ENCODE data around the gene EHF.

Gene EHF

DNA sequence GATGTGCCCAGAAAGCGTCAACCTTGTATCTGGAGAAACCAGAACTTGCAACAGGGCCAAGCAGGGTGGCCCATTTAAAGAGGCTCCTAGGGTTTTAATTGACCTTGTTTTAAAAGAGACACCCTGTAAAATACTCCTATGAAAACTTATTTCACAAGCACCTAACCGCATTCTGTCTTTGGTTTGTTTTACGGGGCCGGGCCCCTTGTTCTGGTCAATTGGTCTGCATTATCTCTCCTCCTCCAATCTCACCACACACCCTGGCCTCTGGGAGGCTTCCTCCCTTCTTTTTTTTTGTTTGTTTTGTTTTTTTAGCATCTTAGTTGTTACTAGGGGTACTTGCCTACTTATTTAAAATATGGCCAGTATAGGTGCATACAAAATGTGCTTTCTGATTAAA is 4.7 kb downstream of the EHF start:
- no peak for DNase-seq (ENCODE audit: low spot score)

DNA sequence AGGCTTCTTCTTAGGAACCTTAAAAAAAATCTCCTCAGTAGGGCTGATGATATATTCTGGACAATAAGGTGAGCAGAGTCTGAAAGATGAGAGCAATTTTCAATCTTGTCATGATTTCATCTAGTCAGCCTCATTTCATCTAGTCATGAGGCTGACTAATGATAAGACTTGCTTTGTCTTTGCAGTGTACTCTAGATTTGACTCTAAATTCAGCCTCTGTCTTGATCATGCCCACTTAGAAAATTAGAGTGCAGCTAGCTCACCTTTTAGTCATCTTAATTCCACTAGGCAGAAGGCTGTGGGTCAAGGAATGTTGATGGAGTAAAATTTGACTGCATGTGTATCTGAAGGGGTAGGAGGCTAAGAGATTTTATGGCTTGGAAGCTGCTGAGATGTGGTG is 5.5 kb downstream of the EHF start:
- no peak for DNase-seq (ENCODE audit: low spot score)

DNA sequence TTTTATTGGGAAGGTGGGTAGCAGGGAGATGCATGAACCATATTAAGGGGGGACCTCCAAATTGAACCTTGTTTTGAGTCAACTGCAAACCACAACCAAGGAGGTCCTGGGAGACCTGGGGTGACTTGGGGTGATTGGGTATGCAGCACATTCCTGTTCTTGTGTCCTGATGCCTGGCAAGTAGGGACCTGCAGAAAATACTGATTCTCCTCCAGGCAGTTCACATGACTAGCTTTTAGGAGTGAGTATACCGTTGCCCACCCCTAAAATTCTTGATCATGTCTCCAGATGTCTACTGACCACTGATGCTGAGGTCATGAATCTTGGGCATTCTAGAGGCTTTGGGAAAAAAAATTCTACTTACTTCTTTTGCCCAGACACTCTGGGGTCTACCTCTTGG is 6.3 kb downstream of the EHF start:
- no peak for DNase-seq (ENCODE audit: low spot score)

DNA sequence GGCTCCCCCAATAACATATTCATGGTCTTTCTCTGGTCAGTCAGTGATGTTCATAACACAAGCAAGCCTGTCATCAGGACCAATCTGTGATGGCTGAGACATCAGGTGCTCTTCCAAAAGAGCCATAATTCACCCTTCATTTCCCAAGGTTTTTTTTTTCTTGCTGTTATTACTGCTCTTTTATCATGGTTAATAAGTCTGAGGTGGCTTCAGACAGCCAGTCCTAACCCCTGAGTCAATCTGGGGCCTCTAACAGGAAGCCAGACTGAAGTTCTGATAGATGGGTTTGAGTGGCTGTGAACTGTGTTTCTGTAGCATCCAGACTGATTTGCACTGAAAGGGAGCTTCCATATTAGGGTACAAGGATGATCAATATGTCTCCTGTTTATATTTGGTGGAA is 8.8 kb downstream of the EHF start:
- no peak for DNase-seq (ENCODE audit: low spot score)

DNA sequence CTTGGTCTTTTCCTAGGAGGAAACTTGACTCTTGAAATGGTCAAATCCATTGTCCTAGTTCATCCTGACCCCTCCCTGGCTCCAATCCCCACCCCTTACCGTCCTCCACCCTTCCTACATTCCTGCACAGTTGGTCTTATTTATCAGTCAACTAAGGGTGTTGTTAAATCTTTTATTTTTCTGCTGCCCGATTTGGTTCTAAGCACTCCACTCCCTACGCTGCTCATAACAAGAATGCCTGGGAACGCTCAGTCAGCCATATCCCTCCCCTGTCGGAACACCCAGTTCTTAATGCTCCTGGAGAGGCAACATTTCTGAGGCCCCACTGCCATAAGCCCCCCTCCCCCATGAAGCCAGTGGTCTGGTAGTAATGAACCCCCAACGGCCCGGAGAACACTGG is 9.7 kb downstream of the EHF start:
- DNase-seq (ENCODE audit: low spot score): no peak

DNA sequence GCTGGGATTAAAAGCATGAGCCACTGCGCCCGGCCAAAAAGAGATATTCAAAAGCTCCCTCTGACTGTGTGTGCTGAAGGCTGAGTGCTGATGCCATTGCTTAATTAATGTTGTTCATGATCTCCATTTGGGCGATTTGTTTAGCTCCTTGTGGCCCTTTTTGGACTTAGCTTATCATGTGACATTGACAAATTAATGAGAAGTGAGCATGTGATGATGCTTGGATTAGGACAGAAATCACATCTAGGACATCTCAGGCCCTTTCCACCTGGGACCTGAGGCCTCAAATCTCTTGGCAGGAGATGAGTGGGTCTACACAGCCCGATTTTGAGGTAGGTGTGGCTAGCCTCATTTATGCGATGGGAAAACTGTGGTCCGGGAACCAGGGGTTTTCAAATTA is 10.4 kb downstream of the EHF start:
- DNase-seq (ENCODE audit: low spot score): no peak

DNA sequence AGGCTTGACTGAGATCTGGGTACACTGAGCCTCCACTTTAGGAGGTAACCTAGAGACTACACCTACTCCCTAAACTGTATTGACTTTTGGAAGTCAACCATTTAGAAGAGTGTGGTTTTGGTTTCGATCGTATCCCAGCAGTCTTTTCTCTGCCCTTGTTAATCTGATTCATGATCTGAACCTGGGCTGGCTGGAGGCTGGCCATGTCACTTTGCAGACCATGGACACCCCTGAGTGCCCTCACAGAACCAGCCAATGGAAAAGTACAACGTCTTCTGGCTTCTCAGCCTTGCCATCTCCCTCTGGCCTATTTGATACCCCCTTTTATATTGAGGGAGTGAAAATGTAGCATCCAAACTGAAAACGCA is 10.8 kb downstream of the EHF start:
- DNase-seq (ENCODE audit: low spot score): peak; percentile 41

DNA sequence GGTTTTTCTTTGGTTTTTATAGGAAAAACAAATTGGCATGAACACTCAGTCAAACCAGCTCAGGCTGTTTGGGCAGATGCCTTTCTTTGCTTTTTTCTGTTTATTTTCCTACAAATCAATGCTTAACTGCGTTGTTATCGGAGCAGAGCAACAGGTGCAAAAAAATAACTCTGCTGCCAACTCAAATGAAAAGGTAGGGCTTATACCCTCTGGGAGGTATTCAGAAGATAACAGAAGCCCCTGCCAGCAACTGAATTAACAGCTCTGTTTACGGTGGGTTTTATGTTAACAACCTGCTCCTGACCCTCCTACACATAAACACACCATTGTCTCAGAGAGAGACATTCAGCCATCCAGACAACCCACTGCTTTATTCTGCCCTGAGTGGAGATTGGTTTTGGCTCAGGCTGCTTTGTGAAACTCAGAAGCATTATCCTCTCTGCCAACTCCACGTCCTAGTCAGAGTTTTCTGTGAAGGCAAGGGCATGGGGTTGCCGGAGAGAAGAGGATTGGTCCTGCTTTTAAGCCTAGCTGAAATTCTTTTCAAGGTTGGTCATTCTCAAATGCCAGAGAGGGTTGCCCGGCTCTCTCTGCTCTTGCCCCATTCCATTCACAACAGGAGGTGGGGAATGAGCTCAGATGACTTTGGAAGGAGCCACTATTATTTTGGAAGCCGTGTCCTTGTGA is 11.4 kb downstream of the EHF start:
- peak; percentile 92 for DNase-seq (ENCODE audit: low spot score)

DNA sequence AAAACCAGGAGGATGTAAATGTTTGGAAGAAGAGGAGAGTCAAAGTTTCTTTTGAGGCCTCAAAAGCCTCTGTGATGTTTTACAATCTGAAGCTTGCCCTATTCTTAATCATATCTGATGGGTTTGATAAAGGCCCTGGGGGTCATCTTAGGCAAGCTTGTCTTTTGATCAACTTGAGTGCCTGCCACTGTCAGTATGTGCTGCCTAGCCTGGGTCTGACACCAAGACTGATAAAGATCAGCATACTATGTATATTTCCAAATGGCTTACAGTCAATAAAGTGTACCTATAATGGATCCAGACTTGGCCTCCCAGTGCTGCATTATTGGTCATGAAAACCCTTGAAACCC is 12.7 kb downstream of the EHF start:
- DNase-seq (ENCODE audit: low spot score): no peak

DNA sequence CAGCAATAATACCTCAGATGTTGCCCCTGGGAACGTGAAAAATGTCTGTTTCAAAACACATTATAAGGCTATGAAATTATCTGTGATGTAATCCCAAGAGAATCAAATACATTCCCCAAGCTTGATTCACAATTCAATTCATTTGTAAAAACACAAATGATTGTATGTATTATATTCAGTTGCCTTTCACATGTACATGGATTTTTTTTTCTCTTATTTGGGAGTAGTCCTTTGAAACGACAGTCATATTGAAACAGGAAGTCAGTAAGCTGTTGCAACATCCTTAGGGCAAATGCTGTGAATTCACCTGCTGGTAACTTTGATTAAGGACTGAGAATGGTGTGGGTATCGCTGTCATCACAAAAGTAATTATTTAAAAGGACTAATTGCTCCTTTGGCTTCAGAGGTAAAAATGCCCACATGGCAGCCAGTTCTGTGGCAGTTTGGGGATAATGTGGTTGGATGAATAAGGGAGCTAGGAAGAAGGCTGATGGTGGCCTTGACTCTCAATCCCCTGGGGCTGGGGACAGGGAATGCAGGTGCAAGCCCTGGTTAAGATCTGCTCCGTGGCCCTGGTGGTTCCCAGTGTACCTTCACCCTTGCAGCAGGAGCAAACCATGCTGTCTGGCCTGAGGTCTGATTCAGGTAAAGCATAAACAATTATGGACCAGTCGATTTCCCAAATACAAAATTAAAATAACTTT is 13.2 kb downstream of the EHF start:
- DNase-seq (ENCODE audit: low spot score): no peak

DNA sequence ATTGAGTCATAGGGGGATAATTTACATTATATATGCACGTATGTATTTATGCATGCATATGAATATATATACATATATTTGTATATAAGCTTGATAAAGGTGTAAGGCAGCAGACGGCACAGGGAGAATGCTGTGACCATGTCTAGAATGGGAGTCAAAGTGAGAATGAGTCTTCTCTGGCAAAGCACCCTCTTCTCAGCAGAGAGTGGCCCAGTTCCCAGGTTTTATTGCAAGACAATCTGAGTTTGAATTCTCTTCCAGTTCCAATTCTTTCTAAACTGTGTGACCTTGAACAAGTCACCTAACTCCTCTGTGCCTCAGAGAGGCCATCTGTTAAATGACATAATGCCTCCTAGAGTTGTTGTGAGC is 13.8 kb downstream of the EHF start:
- no peak for DNase-seq (ENCODE audit: low spot score)

DNA sequence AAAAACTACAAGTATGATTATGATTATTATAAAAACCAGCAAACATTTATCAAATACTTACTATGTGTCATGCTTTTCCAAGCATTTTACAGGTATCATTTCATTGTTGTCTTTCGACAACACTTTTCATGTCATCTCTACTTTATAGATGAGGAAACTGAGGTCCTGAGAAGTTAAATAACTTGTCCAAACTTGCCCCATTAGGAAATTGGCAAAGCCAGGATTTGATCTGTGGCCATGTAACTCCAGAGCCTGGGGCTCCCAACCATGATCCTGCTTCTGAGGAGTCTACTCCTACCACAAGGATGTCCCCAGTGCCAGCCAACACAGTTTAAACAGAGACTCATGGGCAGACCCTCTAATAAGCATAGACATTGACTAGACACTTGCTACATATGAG is 15.2 kb downstream of the EHF start:
- DNase-seq (ENCODE audit: low spot score): no peak

DNA sequence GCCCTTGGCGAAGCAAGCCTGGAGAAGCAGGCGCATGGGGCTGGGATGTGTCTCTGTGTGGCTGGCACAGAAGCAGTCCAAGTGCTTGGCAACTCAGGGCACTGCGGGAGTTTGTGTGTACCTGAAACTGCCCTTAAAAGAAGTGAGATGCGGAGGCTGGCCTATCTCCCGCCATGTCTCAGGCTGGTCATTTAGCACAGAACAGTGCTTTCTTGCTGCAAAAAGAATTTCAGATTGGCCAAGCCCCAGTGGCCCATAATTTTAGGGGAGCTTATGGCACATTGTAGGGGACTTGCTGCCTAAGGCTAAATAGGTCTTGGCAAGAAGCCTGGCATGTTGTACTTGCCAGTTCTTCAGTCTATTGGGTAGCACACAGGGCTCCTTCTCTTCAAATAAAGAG is 16.4 kb downstream of the EHF start:
- DNase-seq (ENCODE audit: low spot score): peak; percentile 61

DNA sequence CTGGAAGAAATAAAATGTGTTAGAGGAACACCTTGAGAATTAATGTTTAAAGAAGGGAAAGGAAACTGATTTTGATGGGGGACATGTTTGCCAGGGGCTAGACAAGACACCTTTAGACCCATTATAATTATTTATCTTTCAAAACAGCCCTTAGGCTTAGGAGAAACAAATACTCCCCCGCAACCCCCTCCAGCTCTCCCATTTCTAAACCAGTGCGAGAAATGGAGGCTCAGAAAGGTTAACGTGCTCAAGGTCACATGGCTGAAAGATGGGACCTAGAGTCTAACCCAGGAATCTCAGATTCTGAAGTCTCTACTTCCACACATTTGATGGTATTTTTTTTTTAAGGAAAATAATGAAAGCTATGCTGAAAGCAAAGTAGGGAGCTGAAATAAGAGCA is 18.0 kb downstream of the EHF start:
- DNase-seq (ENCODE audit: low spot score): no peak

DNA sequence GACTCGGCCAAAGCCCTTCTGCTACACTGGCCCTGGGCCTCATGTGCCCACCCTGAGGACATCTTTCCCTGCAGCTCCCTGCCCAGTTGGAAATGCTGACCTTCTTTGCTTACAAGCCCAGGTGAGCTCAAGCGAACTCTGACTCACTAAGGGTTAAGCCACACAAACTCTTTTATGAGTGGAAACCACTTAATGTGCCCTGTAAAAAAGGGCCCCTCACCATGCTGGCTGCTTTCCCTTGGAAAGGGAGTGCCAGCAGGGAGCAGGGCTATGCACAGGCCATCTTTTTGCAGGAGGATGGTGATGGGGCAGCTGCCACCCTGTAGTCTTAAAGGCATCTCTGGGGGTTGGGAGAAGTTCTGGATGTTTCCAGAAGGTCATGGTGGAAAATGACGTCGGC is 18.7 kb downstream of the EHF start:
- DNase-seq (ENCODE audit: low spot score): no peak

DNA sequence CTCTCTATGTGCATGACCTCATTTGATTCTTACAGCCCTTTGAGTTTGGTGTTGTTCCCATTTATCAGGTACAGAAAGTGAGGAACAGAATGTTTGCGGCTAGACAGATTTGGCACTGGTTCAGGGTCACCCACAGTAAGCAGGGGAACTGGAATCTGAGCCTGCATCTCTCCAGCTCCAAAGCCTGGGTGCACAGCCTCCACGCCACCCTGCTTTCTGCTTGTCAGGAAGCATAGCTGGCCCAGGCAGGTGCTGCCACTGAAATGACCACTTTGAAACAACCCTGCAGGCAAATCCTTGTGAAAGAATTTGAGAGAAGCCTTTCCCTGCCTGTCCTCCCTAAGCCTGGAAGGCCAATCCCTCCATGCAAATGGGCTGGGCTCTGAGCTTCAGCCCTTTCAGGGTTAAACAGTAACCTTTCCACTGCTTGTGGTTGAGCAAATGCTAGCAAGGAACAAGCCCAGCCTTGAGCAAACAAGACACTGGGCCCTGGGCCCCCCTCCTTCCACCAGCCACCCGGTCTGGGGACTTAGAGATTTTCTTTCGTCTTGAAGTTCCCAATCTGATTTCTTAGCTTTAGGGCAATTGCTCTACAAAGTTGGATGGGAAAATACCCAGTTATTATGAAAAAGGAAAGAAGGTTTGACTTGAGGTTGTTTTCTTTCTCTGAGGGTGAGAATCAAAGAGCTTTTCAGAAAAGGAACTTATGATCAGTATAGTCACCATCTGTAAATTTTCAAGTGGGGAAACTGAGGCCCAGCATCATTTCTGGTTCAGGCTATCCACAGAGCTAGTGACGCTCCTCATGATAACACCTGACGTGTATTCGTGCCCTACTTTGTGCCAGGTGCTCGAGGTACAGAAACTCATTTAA is 19.4 kb downstream of the EHF start:
- no peak for DNase-seq (ENCODE audit: low spot score)

DNA sequence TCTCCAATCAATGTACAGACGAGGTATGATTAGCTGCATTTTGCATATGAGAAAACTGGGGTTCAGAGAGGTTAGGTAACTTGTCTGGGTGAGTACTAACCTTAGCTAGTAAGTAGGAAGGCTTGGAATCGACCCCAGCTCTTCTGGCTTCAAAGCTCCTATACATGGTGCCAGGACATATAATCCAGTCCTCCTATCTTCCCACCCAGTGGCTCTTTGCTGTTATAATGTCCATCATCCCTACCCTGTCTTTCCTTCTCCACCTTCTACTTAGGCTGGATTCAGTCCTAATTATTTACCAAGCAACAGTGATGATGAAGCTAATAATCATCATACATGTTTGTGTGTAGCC is 20.0 kb downstream of the EHF start:
- DNase-seq (ENCODE audit: low spot score): no peak

DNA sequence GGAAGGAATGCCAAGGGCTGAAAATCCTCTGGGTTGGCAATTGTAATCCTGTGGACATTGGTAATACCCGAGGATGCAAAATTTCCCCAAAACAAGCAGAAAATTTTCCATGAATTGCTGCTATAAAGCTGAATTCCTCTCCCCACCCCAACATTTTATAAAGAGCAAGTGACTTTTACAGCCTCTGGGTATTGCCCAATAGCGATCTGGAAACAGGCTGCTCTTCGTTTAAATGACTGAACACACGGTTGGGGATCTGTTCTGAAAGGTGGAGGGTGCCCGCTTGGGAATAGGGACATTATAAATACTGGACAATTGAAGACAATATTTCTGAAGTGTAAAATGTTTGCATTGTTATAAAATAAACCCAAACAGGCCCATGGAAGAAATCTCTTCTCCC is 20.6 kb downstream of the EHF start:
- no peak for DNase-seq (ENCODE audit: low spot score)

DNA sequence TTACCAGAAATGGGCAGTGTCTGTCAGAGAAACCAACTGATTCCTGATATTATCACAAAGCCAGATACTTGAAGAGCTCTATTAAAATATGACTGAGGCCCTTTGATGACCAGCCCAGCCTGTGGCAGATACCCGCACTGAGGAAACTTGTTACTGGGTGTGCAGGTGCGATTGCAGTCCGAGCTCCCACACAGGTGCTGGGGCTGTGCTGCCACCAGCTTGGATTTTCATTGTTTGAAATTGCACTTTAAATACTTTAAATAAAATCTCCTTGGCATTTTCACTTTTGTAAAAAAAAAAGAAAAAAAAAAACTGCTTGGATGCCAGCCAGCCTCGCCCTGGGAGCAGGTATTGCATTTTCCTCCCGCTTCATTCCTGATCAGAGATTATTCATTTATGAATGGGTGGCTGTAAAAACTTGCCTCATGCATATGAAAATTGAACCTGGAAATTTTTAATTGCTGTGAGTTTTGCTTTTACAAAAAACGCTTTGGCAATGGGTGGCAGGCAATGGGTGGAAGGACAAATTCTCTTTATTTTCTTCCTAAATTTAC is 21.2 kb downstream of the EHF start:
- no peak for DNase-seq (ENCODE audit: low spot score)

DNA sequence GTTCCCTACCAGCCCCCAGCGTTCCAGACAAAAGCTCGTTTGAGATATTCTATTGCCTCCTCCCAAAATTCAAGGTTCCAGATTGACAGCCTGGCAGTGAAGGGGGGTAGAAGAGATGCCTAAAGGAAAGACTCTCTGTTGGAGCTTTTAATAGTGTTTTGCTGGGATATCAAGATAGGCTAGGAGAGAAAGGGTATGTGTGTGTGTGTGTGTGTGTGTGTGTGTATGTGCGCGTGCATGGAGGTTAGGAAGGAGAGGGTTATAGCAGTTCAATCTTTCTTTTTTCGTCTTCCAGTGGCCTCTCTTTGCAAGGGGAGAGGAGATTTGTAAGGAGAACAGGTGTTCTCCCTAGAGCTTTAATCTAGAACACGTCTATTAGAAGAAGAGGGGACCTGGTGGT is 22.0 kb downstream of the EHF start:
- DNase-seq (ENCODE audit: low spot score): no peak

DNA sequence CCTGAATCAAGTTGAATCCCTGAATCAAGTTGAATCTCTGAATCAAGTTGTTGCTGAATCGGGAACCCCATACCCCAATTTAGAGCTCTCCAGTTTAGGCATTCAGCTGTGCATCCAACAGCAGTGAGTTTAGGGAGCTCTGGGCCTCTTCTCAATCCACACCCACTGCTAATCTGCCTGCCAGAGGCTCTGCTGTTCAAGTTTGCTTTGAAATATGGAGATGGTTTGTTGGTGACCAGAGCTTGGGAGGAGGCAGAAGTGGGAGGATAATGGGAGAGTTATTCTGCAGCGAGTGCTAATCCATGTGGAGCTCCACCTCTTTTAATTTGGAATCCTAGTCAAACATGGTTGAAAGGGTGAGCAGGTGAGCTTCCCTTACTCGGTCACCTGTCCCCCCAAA is 22.4 kb downstream of the EHF start:
- no peak for DNase-seq (ENCODE audit: low spot score)

DNA sequence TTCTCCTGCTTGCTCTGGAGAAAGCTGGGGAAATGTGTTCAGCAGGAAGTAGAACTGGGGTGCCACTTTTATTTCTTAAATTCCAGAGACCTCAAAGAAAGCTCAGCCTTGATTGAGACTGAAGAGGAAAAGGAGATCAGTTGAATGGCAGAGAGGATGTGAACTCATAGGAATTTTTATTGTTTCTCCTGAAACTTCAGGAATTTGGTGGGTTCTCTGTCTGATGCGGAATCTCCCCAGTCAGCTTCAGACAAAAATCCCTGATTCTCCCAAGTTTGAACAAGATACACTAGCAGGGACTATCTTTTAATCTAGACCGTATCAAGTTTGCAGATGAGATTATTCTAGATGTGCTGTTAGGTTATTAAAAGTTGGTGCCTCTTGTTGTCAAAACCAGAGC is 23.0 kb downstream of the EHF start:
- no peak for DNase-seq (ENCODE audit: low spot score)

All from globus pallidus (tissue), 1 donor.